PC-9 (cell line): ENCODE measurements around the gene PPARA. TPM values are rescaled to one million over a fixed set of nuclear protein-coding genes. Genes with fewer than 3 reads are reported as not detected.

Experiments used
- BruUV-seq: library from RNA; stranded (reverse); fragments of 400-500 nt; replicated peaks from 2 replicates; lab custom pipeline; 2021; lab: Mats Ljungman, UMichigan
- CTCF ChIA-PET: fragments of 300-600 bp; sonication (Branson Sonifier 250); formaldehyde crosslinking; loops from one replicate; lab custom pipeline; 2022; ENCODE audit warnings: antibody characterized with exemption; lab: Charles Lee
- POLR2A ChIA-PET: fragments of 300-600 bp; sonication (Branson Sonifier 250); formaldehyde crosslinking; loops from one replicate; lab custom pipeline; 2022; ENCODE audit warnings: antibody characterized with exemption; ENCODE audit not compliant: unreplicated experiment; lab: Charles Lee
- DNase-seq, 2 experiments: peaks; one replicate each; pipeline versions ENCODE4 v3.0.0 to v3.0.0-alpha.2; 2015 to 2022; ENCODE audit warnings: mixed read lengths in 1 of 2
- H2AFZ ChIP-seq: fragments of 200-600 bp; sonication (generic); 2 replicates; pipeline ENCODE4 v1.8.1; 2017; ENCODE audit warnings: antibody characterized with exemption
- H3F3A ChIP-seq: fragments of 200-600 bp; sonication (generic); 2 replicates; pipeline ENCODE4 v1.8.1; 2017; ENCODE audit warnings: antibody characterized with exemption, mild to moderate bottlenecking, low read depth; ENCODE audit not compliant: insufficient read depth
- H3K27ac ChIP-seq: fragments of 200-600 bp; sonication (generic); 2 replicates; pipeline ENCODE4 v1.6.1; 2016; ENCODE audit warnings: mixed run types
- H3K27me3 ChIP-seq: fragments of 200-600 bp; sonication (generic); 2 replicates; pipeline ENCODE4 v1.6.1; 2016; ENCODE audit warnings: low read depth, mixed run types; ENCODE audit not compliant: insufficient read depth
- H3K36me3 ChIP-seq: fragments of 200-600 bp; sonication (generic); 2 replicates; pipeline ENCODE4 v1.6.1; 2016; ENCODE audit warnings: low read depth, mixed run types
- H3K4me1 ChIP-seq: fragments of 200-600 bp; sonication (generic); replicated peaks from 2 replicates; pipeline ENCODE4 v1.6.1; 2016; ENCODE audit warnings: mixed run types; ENCODE audit not compliant: insufficient read depth
- H3K4me2 ChIP-seq: fragments of 200-600 bp; sonication (generic); 2 replicates; pipeline ENCODE4 v1.6.1; 2017; ENCODE audit warnings: mixed run types
- H3K4me3 ChIP-seq: fragments of 200-600 bp; sonication (generic); 2 replicates; pipeline ENCODE4 v1.6.1; 2016; ENCODE audit warnings: mixed run types
- H3K79me2 ChIP-seq: fragments of 200-600 bp; sonication (generic); 2 replicates; pipeline ENCODE4 v1.6.1; 2017; ENCODE audit warnings: low read depth, mixed run types
- H3K9me2 ChIP-seq: fragments of 200-600 bp; sonication (generic); 2 replicates; pipeline ENCODE4 v1.8.1; 2017; ENCODE audit warnings: mild to moderate bottlenecking; ENCODE audit not compliant: insufficient read depth
- H3K9me3 ChIP-seq: fragments of 200-600 bp; sonication (generic); 2 replicates; pipeline ENCODE4 v1.8.1; 2016; ENCODE audit warnings: low read depth; ENCODE audit not compliant: insufficient read depth
- H4K20me1 ChIP-seq: fragments of 200-600 bp; sonication (generic); 2 replicates; pipeline ENCODE4 v1.8.1; 2017; ENCODE audit not compliant: insufficient read depth
- CTCF ChIP-seq: fragments of 200-600 bp; sonication (generic); conservative IDR thresholded peaks from 2 replicates; pipeline ENCODE4 v1.6.1; 2017; ENCODE audit warnings: mixed run types, antibody characterized with exemption, mild to moderate bottlenecking, moderate library complexity
- EZH2 ChIP-seq: fragments of 200-600 bp; sonication (generic); IDR thresholded peaks from 2 replicates; pipeline ENCODE4 v1.8.0; 2017; ENCODE audit warnings: antibody characterized with exemption, low read depth
- intact Hi-C: fragments of 100-400 bp; cut with micrococcal nuclease; formaldehyde crosslinking; loops from one replicate; pipeline ENCODE4 v1.10.0; 2022; ENCODE audit not compliant: unreplicated experiment
- total RNA-seq: library from RNA; stranded (reverse); gene quantifications from 2 replicates; pipeline ENCODE4 v1.2.3, GENCODE V29; 2021

The PPARA gene
- total RNA-seq, 1 experiment from 2014 or later = 43.9 TPM

- Histone ChIP-seq H3K9me2 (no peaks in the 10 kb centered on the region), H3K4me2 (no peak overlapping the region), H2AFZ (no peak overlapping the region), H3F3A (0 out of 2 replicates have a peak, but pooled peaks cover 9% of the 10 kb centered on the region), H3K4me3 (no peak overlapping the region), H3K9me3 (no peaks in the 10 kb centered on the region), H3K36me3 (no peaks in the 10 kb centered on the region), H4K20me1 (peaks cover 4% of the 10 kb centered on the region; the same call in 1 of the 2 replicates), H3K4me1 (no peaks in the 10 kb centered on the region), H3K27me3 (no peaks in the 10 kb centered on the region), H3K27ac (no peak overlapping the region), H3K79me2 (no peaks in the 10 kb centered on the region)
- ChIA-PET CTCF (no interaction called here), POLR2A (no interaction called here)
- BruUV-seq = no TSS peak
- TF ChIP-seq EZH2 (no peak), CTCF (no peak)
- DNase-seq = no peak
- intact Hi-C loops = loop anchor here (10.0 kb wide), 1 partner anchor 77 kb away; no protein-coding TSS in a partner anchor
Measured at GRCh38 chr22:46158283-46158682, 8.0 kb downstream of the PPARA start.

- no peaks in the 10 kb centered on the region for H3K9me2 ChIP-seq
- H3K4me1 ChIP-seq = no peaks in the 10 kb centered on the region
- no TSS peak for BruUV-seq
- no peak overlapping the region for H3K4me2 ChIP-seq
- ChIA-PET CTCF (no interaction called here), POLR2A (no interaction called here)
- no peaks in the 10 kb centered on the region for H3K79me2 ChIP-seq
- no peaks in the 10 kb centered on the region for H3K27me3 ChIP-seq
- no peaks in the 10 kb centered on the region for H3K36me3 ChIP-seq
- no peak for DNase-seq
- H4K20me1 ChIP-seq = peaks cover 4% of the 10 kb centered on the region; the same call in 1 of the 2 replicates
- no peak overlapping the region for H3K27ac ChIP-seq
- H3K9me3 ChIP-seq = no peaks in the 10 kb centered on the region
- no peak overlapping the region for H2AFZ ChIP-seq
- 0 out of 2 replicates have a peak, but pooled peaks cover 9% of the 10 kb centered on the region for H3F3A ChIP-seq
- intact Hi-C loops = loop anchor here (10.0 kb wide), 1 partner anchor 76 kb away; no protein-coding TSS in a partner anchor
- H3K4me3 ChIP-seq = no peak overlapping the region
- TF ChIP-seq EZH2 (no peak), CTCF (no peak)
Measured at GRCh38 chr22:46159212-46159611, 8.9 kb downstream of the PPARA start.

GRCh38 chr22:46159777-46160176, 9.5 kb downstream of the PPARA start:
- Histone ChIP-seq H3K9me3 (no peaks in the 10 kb centered on the region), H3K79me2 (no peaks in the 10 kb centered on the region), H3K27me3 (no peaks in the 10 kb centered on the region), H3K4me2 (no peak overlapping the region), H3F3A (0 out of 2 replicates have a peak, but pooled peaks cover 9% of the 10 kb centered on the region), H2AFZ (no peak overlapping the region), H3K4me3 (no peak overlapping the region), H4K20me1 (peaks cover 4% of the 10 kb centered on the region; the same call in 1 of the 2 replicates), H3K36me3 (no peaks in the 10 kb centered on the region), H3K27ac (no peak overlapping the region), H3K9me2 (no peaks in the 10 kb centered on the region), H3K4me1 (no peaks in the 10 kb centered on the region)
- ChIA-PET CTCF (no interaction called here), POLR2A (no interaction called here)
- no peak for TF ChIP-seq EZH2
- no peak for TF ChIP-seq CTCF
- DNase-seq = peak in 1 of 2 experiments; percentile 39
- BruUV-seq = no TSS peak
- intact Hi-C loops = loop anchor here (10.0 kb wide), 1 partner anchor 75 kb away; no protein-coding TSS in a partner anchor
